HFF-Myc (cell line): Measurements from ENCODE around the gene ZFY.
A peak's percentile ranks its signal among the peaks of the same experiment; 100 is the strongest.
"Not testable (repeated sequence)": the region's sequence is repeated elsewhere in the genome, so short reads cannot be mapped to it uniquely, and the experiment has no call there.

ENCODE experiments used
- DNase-seq: peaks from one replicate; pipeline ENCODE4 v3.0.0-alpha.2; 2011; ENCODE audit warnings: low read depth; ENCODE audit errors: extremely low read depth
- H3K4me3 ChIP-seq: replicated peaks from 2 replicates; pipeline ENCODE4 v1.5.1; 2011; ENCODE audit warnings: low read depth, mild to moderate bottlenecking, control low read depth, low read length
- TF ChIP-seq, protein P1 (sequence below): IDR thresholded peaks from 2 replicates; pipeline ENCODE4 v1.5.1; 2012; ENCODE audit warnings: mild to moderate bottlenecking, low read depth, low read length, control low read depth; ENCODE audit errors: missing control alignments

The ZFY gene

GRCh38 chrY:3002190-3002589 is 67.0 kb downstream of the ZFY start:
- H3K4me3 ChIP-seq: no peak overlapping the region
- DNase-seq: no peak
- TF ChIP-seq, protein P1, sequence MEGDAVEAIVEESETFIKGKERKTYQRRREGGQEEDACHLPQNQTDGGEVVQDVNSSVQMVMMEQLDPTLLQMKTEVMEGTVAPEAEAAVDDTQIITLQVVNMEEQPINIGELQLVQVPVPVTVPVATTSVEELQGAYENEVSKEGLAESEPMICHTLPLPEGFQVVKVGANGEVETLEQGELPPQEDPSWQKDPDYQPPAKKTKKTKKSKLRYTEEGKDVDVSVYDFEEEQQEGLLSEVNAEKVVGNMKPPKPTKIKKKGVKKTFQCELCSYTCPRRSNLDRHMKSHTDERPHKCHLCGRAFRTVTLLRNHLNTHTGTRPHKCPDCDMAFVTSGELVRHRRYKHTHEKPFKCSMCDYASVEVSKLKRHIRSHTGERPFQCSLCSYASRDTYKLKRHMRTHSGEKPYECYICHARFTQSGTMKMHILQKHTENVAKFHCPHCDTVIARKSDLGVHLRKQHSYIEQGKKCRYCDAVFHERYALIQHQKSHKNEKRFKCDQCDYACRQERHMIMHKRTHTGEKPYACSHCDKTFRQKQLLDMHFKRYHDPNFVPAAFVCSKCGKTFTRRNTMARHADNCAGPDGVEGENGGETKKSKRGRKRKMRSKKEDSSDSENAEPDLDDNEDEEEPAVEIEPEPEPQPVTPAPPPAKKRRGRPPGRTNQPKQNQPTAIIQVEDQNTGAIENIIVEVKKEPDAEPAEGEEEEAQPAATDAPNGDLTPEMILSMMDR: no peak

- TF ChIP-seq, protein P1: no peak
- DNase-seq: no peak
- H3K4me3 ChIP-seq: peak overlapping the region; percentile 36
These were observed 67.7 kb downstream of the ZFY start for GRCh38 chrY:3002680-3003515.

DNA sequence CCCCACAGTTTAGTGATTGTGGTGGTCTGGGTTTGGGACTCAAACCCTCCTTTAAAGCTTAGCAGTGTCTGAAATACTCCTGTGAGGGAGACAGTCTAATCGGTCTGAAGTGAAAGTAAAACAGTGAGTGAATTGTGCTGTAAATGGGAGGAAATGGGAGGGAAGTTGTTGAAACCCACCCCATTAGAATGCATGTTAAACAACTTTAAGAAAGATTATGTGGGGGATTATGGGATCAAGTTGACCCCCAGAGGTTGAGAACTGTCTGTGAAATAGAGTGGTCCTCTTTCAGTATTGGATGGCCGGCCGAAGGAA is 68.3 kb downstream of the ZFY start:
- no peak for DNase-seq
- TF ChIP-seq, protein P1: no peak
- H3K4me3 ChIP-seq: peak overlapping the region; percentile 36

GRCh38 chrY:3003846-3004245 is 68.7 kb downstream of the ZFY start:
- peak overlapping the region; percentile 36 for H3K4me3 ChIP-seq
- DNase-seq: no peak
- TF ChIP-seq, protein P1: no peak

- not testable (repeated sequence) for H3K4me3 ChIP-seq, DNase-seq
These were observed 70.8 kb downstream of the ZFY start for GRCh38 chrY:3006031-3006430.

DNA sequence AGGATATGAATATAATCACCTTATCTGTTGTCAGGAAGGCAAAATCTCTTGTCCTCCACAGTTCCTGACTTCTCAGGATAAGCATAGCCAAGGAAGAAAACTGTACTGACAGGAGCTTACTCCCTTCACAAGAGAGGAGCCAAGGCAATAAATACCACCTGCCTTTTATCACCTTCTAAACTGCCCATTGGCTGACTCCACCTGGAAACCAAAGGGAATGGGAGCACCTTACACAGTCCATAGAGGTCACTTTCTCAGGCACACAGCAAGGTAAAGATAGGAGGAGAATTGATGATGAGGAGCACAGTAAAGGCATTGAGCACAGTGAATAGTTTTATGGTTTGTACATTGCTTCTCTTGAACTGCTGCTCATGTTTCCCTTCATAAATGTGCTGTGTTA is 72.8 kb downstream of the ZFY start:
- no peak overlapping the region for H3K4me3 ChIP-seq
- TF ChIP-seq, protein P1: no peak
- no peak for DNase-seq

DNA sequence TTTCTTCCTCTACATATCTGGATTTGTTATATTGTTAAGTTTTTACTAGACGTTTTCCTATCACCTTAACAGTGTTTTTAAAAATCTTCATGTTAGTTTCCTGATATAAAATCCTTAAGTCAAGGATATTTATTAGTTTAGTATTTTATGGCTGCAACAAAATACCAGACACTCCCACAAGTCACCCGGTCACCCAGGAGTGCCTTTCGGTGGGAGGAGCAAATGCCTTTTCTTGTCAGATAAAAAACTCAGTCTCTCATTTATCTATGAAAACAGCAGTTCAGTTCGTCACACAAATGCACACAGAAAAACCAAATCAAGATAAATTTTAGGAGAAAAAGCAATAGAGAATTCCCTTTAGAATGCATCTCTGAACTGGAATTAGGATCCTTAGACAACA is 77.0 kb downstream of the ZFY start:
- no peak overlapping the region for H3K4me3 ChIP-seq
- TF ChIP-seq, protein P1: no peak
- no peak for DNase-seq
